Lung (tissue), 12 donors: ENCODE measurements around the gene TSPAN32. TPM values are rescaled to one million over a fixed set of nuclear protein-coding genes. Genes with fewer than 3 reads are reported as not detected.

Experiments
- ATAC-seq: fragments of 200-7000 bp; cut with Tn5 transposase; one replicate; pipeline ENCODE4 v1.9.1; 2020; ENCODE audit warnings: moderate number of reproducible peaks; ENCODE audit not compliant: insufficient read depth, low FRiP score
- DNase-seq, 3 donors: peaks; one replicate each; pipeline ENCODE4 v3.0.0-alpha.2; 2013 to 2017
- H3K27ac ChIP-seq, 2 donors: one replicate each; pipeline ENCODE4 v1.5.1; 2013; ENCODE audit warnings: mild to moderate bottlenecking in 2 of 2, moderate library complexity in 2 of 2, control low read depth in 1 of 2, inconsistent platforms in 1 of 2, low read depth in 1 of 2, low read length in 1 of 2
- H3K27me3 ChIP-seq, 3 donors: one replicate each; pipeline ENCODE4 v1.5.1; 2013; ENCODE audit warnings: low read length in 2 of 3; ENCODE audit not compliant: control insufficient read depth in 3 of 3, insufficient read depth in 3 of 3
- H3K36me3 ChIP-seq, 4 donors: one replicate each; pipeline ENCODE4 v1.5.1; 2013; ENCODE audit warnings: low read length in 4 of 4, mild to moderate bottlenecking in 1 of 4, moderate library complexity in 1 of 4; ENCODE audit not compliant: control insufficient read depth in 4 of 4, insufficient read depth in 4 of 4
- H3K4me1 ChIP-seq, 5 donors: one replicate each; pipeline ENCODE4 v1.5.1; 2013; ENCODE audit warnings: low read length in 5 of 5, mild to moderate bottlenecking in 2 of 5, moderate library complexity in 1 of 5; ENCODE audit not compliant: control insufficient read depth in 5 of 5, insufficient read depth in 5 of 5
- H3K4me3 ChIP-seq: one replicate; pipeline ENCODE4 v1.5.1; 2013; ENCODE audit warnings: mild to moderate bottlenecking, control low read depth, moderate library complexity
- H3K9ac ChIP-seq, 2 donors: one replicate each; pipeline ENCODE4 v1.5.1; 2013; ENCODE audit warnings: low read length in 2 of 2, control low read depth in 1 of 2; ENCODE audit not compliant: insufficient read depth in 1 of 2
- H3K9me3 ChIP-seq, 4 donors: one replicate each; pipeline ENCODE4 v1.5.1; 2013; ENCODE audit warnings: low read length in 3 of 4, mild to moderate bottlenecking in 1 of 4, moderate library complexity in 1 of 4; ENCODE audit not compliant: control insufficient read depth in 4 of 4, insufficient read depth in 3 of 4
- whole genome bisulfite sequencing, 2 donors: extraction: QIAGEN DNeasy Blood & Tissue Kit; methylation state at CpG; one replicate each; pipeline ENCODE4 v1.1.7; 2013; 5-methylcytosine and 5-hydroxymethylcytosine counted together
- polyA plus RNA-seq, 2 donors: library from polyadenylated mRNA; stranded (reverse); fragments of 200-250 nt; gene quantifications; one replicate each; pipeline ENCODE4 v1.2.1, GENCODE V29; 2013
- total RNA-seq, 2 donors: library from RNA; depleted of rRNA in 1 of 2; stranded (reverse); fragments of >200 nt in 1 of 2; gene quantifications; one replicate each; pipeline ENCODE4 v1.2.1, GENCODE V29; 2014 to 2021
- TF ChIP-seq, protein P1 (sequence below): IDR thresholded peaks from 2 replicates; pipeline ENCODE4 v1.5.1; 2012; ENCODE audit warnings: mild to moderate bottlenecking; ENCODE audit errors: control extremely low read depth, extremely low read depth
- donor health status: control.
- donor health status: control.
- donor health status: Bipolar disorder and iron deficiency.
- donor health status: healthy.
- donor health status: DM: yes; HTN: yes; CAD: no.

The TSPAN32 gene
- total and polyA plus RNA-seq, 4 donors: 6.1 to 7.6 (median 7.1) TPM

DNA sequence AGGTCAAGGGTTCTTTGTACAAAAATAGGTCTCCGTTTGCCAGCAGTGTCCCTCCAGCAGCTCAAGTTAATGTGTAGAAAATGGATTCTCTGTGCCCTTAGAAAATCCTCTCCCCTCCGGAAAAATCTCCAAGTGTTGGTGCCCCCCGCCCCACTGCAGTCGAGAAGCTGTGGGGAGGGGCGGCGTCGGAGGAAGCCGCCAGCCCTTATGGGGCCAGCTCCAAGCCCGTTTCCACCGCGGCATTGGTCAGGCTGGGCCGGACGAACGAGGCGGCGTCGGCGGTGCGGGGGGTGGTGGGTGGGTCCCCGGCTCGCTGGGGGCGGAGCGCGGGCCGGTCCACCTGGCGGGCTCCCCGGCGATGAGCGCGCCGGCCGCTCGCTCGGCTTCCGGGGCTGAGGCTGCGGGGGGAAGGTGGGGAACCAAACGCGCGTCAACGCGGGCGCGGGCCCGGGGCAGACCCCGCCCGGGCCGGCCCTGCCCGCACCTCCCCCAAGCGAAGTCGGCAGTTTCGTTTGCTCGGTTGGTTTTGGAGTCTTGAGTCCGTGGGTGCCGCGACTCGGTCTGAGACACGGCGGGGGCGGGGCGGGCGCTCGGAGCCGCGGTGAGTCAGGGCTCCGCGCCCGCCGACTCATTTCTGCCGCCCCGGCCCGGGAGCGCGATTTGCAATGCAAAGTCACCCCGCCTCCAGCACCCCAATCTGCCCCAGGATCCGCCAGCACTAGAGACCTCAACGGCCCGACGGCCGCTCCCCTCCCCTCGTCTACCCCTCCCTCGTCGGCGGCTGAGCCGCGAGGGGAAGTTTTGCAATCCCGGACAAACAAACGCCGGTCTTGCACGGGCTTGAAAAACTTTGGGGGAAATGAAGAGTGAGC is 32.8 kb upstream of the TSPAN32 start:
- no peak overlapping the region for H3K9ac ChIP-seq
- H3K27me3 ChIP-seq: peaks cover 7 to 28% (median 20%) of the 10 kb centered on the region in 3 donors
- ATAC-seq: peak; percentile 41

DNA sequence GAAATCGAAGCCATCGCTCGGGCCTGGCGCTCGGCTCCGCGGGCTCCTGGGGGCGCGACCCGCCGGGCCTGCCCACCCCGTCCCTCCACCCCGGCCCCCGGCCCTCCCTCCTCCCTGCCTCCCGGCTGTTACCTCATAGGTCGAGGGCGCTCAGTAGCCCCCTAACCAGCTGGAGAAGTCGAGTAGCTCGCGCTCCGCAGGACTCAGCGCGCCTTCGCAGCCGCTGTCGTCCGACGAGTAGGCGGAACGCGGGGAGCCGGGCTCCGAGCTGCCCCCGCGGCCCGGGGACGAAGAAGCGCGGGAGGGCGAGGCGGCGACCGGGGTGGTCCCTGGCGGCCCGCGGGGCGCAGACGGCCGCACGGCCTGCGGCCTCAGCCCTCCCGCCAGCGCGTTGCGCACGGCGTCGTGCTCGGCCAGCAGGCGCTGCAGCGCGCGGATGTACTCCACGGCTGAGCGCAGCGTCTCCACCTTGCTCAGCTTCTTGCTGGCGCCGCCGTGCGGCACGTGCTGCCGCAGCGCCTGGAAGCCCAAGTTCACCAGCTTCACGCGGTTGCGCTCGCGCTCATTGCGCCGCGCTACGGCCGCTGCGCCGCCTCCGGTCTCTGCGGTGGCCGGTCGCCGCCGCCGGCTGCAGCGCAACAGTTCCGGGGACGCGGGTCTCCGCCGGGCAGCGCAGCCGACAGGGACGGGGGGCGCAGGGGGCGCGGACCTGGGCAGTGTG is 32.1 kb upstream of the TSPAN32 start:
- Histone ChIP-seq H3K27ac (no peak overlapping the region), H3K9me3 (no peaks in the 10 kb centered on the region), H3K36me3 (no peaks in the 10 kb centered on the region), H3K9ac (no peak overlapping the region), H3K27me3 (peaks cover 7 to 28% (median 20%) of the 10 kb centered on the region in 3 donors), H3K4me3 (no peak overlapping the region), H3K4me1 (peaks cover 0 to 19% (median 0%) of the 10 kb centered on the region in 5 donors)
- 0 to 3% methylated on average over 99 to 104 of the region's 104 CpGs for WGBS, 2 donors
- ATAC-seq (no peak), DNase-seq (peak; percentile 72 to 88 (median 77))
- TF ChIP-seq, protein P1, sequence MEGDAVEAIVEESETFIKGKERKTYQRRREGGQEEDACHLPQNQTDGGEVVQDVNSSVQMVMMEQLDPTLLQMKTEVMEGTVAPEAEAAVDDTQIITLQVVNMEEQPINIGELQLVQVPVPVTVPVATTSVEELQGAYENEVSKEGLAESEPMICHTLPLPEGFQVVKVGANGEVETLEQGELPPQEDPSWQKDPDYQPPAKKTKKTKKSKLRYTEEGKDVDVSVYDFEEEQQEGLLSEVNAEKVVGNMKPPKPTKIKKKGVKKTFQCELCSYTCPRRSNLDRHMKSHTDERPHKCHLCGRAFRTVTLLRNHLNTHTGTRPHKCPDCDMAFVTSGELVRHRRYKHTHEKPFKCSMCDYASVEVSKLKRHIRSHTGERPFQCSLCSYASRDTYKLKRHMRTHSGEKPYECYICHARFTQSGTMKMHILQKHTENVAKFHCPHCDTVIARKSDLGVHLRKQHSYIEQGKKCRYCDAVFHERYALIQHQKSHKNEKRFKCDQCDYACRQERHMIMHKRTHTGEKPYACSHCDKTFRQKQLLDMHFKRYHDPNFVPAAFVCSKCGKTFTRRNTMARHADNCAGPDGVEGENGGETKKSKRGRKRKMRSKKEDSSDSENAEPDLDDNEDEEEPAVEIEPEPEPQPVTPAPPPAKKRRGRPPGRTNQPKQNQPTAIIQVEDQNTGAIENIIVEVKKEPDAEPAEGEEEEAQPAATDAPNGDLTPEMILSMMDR: peak; percentile 24

More for the DNA sequence above, 32.8 kb upstream of the TSPAN32 start:
- Histone ChIP-seq H3K36me3 (no peaks in the 10 kb centered on the region), H3K4me1 (peaks cover 0 to 19% (median 0%) of the 10 kb centered on the region in 5 donors), H3K4me3 (peak overlapping the region; percentile 30), H3K9me3 (no peaks in the 10 kb centered on the region), H3K27ac (no peak overlapping the region)
- peak; percentile 52 to 77 (median 70) for DNase-seq
- 2% methylated on average over 67 to 89 of the region's 89 CpGs for WGBS, 2 donors
- TF ChIP-seq, protein P1: no peak

DNA sequence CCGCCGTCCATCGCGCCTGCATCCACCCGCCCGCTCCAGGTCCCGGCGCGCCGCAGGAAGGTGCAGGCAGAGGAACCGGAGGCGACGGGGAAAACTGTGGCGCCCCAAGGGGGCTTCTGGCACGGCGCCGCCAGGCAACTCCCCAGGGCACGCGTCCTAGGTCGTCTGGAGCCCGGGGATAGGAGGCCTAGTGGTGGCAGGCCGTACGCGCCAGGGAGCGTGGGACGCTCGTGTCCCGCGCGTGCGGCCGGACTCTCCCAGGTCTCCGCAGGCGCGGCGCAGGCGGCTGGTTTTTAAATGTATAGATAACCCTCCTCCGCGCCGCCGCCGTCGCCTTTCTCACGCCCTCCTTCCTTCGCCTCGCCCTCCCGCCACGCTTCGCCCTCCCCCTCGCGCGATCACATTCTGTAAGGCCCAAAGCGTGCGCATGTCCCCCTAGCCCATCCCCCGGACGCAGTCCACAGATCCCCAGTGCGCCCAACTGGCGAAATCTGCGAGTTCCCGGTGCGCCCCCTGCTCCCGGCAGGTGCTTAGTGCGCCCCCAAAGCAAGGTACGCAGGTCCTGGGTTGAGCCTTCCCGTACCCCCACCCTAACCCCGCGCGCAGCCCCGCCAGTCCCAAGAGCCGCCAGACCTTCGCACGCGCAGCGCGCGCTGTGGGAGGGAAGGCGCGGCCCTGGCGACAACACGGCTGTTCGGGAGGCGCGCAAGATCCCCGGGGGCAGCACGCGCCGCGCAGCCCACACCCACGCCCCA is 31.3 kb upstream of the TSPAN32 start, which contains the start of gene ASCL2:
ASCL2 (minus strand) TSS at position 267 of the 755 bp plus-strand sequence; CDS start at position 11, 256 bp downstream.
- TF ChIP-seq, protein P1: no peak
- Histone ChIP-seq H3K27me3 (peaks cover 7 to 28% (median 20%) of the 10 kb centered on the region in 3 donors), H3K9ac (no peak within 1 kb of the TSS), H3K4me1 (peaks cover 0 to 19% (median 0%) of the 10 kb centered on the region in 5 donors), H3K9me3 (no peaks in the 10 kb centered on the region), H3K4me3 (no peak within 1 kb of the TSS), H3K27ac (no peak within 1 kb of the TSS), H3K36me3 (no peaks in the 10 kb centered on the region)
- ATAC-seq (no peak), DNase-seq (peak in 1 of 3 donors; percentile 23)
- 3% methylated on average over 69 to 89 of the region's 89 CpGs for WGBS, 2 donors
